HG03469 (cell line): ENCODE measurements around the gene ST6GAL1.

ENCODE experiments used
- ATAC-seq: cut with Tn5 transposase; IDR thresholded peaks from one replicate; pipeline ENCODE4 v1.9.1; 2021; ENCODE audit warnings: mild to moderate bottlenecking, moderate library complexity, moderate number of reproducible peaks; ENCODE audit not compliant: unreplicated experiment

The ST6GAL1 gene

DNA sequence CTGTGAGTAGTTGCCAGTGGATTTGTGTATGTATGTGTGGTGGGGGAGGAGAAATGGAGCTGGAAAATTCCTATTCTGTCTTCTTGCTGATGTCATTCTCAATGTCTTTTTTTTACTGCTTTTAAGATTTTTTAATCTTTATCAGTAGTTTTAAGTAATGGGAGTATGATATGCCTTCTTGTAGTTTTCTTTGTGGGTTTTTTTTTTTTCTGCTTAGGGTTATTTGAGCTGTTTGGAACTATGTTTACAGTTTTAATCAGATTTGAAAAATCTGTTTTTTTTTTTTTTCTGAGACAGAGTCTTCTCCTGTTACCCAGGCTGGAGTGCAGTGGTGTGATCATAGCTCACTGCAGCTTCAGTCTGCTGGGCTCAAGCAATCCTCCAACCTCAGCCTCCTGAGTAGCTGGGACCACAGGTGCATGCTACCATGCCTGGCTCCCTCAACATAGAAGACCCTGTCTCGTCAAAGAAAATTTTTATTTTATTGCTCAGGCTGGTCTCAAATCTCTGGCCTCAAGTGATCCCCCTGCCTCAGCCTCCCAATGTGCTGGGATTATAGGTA is 171.8 kb downstream of the ST6GAL1 start:
- no peak for ATAC-seq

- no peak for ATAC-seq
Observed at GRCh38 chr3:187103251-187103650, 172.9 kb downstream of the ST6GAL1 start.

- ATAC-seq, result no peak
Observed at GRCh38 chr3:187104342-187104741, 174.0 kb downstream of the ST6GAL1 start.

- ATAC-seq, result no peak
Observed at GRCh38 chr3:187104933-187105332, 174.6 kb downstream of the ST6GAL1 start.

DNA sequence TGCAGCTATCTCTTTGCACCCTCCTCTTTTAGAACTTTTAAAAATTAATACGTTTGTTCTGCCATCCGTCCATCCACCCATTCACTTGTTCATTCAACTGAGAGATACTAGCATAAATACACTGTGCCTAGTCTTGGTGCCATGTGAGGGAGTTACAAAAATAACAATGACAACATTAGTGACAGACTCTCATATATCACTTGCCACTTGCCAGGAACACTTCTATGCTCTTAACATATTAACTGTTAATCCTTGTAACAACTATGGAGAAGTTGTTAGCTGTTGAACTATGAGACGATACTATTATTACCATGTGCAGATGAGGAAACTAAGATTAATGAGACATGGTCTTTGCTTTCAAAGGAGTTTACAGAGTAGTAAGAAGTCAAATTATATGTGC is 175.4 kb downstream of the ST6GAL1 start:
- no peak for ATAC-seq

DNA sequence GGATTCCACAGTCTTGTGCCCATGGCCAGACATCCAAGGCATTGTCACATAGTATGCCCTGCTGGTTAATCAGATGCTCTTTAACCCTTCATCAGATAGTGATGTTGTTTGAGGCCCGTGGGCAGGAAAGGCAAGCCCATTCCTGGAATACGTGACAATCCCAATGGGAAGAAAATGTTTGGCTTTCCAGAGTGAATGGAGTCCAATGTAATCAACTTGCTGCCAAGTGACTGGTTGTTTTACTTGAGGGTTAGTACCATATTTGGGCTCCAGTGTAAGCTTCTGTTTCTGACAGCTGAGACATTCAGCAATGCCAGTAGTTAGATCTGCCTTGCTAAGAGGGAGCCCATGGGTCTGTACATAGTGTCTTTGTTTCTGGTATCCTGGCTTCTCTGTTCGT is 177.7 kb downstream of the ST6GAL1 start:
- ATAC-seq, result no peak

DNA sequence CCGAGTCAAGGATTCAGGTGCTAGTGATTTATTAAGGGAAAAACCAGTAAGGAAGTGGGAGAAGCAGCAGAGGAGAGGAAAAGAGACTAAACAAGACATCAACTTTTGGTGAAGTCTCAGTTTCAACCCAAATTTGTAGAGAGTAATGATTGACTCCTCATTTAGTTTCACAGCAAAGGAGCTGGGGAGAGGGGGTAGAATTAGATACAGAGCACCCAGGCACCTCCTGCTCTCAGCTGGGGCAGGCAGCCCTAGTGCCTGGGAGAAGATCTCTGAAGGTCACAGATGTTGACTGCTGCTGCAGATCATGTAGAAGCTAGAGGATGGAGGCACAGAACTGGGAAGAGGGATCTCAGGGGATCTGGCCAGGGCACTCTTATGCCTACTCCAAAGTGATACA is 179.8 kb downstream of the ST6GAL1 start:
- no peak for ATAC-seq

DNA sequence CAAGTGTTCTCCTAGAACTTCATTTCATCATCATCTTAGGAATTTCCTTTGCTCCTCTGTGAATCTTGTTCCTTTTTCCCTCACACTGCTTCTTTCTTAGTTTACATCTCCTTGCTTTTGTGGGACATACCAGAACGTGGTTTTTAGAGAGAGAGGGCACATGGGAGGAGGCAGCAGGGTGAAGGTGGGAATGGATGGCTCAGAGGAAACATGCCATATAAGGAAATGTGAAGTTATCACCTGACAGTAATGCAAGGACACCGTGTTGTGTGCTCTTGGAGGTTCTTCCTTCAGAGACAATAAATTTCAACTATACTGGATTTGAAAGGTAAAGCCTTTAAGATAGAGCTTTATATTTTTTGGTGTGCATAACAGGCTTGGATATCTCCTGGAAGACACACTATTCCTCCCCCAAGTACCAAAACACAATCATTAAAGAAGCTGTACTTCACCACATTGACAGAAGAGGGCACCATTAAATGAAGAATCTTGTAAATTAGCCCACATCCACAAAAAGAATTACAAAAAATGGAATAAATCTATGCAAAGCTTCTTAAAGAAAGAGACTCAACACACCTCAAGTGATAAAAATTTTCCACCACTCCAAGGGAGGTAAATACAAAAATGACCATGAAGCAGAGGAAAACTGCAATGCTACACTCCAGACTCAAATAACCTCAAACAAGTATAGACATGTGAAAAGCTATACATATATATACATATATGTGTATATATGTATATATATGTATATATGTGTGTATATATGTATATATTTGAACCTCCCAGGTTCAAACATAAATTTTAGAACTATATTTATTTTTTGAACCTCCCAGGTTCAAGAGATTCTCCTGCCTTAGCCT is 182.8 kb downstream of the ST6GAL1 start:
- no peak for ATAC-seq

GRCh38 chr3:187114511-187114910 is 184.2 kb downstream of the ST6GAL1 start:
- no peak for ATAC-seq

GRCh38 chr3:187120326-187120725 is 190.0 kb downstream of the ST6GAL1 start:
- no peak for ATAC-seq

GRCh38 chr3:187122261-187122660 is 191.9 kb downstream of the ST6GAL1 start:
- no peak for ATAC-seq

- peak; percentile 46 for ATAC-seq
Observed at GRCh38 chr3:187125319-187126031, 195.1 kb downstream of the ST6GAL1 start.
